GM21381 (cell line): ENCODE measurements around the gene FBXO45.
"Not testable (repeated sequence)": the region's sequence is repeated elsewhere in the genome, so short reads cannot be mapped to it uniquely, and the experiment has no call there.

Experiments used
- ATAC-seq: cut with Tn5 transposase; IDR thresholded peaks from one replicate; pipeline ENCODE4 v1.9.1; 2021; ENCODE audit warnings: mild to moderate bottlenecking, moderate library complexity; ENCODE audit not compliant: unreplicated experiment

Gene FBXO45

DNA sequence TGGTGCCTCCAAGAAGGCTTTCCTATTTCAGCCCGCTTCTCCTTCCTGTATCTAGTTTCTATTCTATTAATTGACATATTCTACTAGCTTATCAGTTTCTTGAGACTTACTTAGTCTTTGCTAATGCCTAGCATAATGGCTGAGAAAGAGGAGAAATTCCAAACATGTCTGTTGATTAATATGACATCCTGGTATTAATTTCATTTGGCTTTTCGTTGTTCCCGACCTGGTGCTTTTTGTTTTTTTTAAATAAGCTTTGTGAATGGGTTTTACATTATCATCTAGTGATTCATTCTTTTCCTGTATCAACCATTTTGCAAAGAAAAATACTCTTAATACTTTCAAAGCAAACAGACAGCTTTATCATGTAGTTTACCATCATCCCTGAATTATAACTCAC is 13.2 kb upstream of the FBXO45 start:
- no peak for ATAC-seq

DNA sequence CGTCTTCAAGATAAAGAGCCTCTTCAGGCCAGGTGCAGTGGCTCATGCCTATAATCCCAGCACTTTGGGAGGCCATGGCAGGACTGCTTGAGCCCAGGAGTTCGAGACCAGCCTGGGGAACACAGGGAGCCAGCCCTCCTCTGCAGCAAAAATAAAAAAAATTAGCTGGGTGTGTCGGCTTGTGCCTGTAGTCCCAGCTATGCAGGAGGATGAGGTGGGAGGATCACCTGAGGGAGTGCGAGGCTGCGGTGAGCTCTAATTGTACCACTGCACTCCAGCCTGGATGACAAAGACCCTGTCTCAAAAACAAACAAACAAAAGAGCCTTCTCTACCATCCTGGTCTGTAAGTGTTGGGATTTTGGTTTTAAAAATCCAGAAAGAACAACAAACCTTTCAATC is 11.2 kb upstream of the FBXO45 start:
- no peak for ATAC-seq

DNA sequence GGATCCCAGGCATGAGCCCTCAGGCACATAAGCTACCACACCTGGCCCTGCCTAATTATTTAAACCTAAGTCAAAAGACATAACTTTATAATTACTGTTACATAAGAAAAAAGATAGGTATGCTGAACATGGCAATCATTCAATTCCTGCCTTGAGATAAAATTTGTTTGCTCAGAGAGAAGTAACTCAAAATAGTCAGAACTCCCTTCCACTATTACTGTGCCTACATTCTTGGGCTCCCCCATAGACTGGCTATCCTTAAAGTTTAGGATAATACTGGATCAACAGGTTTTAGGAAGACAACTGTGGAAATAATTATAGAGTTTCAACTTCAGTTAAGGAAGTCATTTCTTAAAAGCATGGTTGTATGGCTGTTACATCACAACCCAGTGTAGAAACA is 10.0 kb upstream of the FBXO45 start:
- ATAC-seq = no peak

DNA sequence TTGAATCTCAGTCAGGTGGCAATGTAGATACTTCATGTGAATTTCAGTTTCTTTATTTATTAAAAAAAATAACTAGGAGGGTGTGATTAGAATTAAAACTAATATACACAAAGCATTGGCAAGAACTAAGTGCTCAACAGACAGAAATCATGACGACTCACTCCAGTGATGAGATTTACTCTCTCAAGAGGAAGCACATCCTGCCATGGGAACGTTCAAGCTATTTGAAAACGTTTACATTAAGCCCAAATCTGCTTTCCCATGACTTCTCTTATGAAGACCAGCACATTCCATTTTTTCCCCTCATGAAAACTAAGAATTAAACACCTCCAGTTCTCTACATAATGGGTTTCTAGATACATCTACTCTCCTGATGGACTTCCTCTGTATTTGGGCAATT is 8.6 kb upstream of the FBXO45 start:
- no peak for ATAC-seq

DNA sequence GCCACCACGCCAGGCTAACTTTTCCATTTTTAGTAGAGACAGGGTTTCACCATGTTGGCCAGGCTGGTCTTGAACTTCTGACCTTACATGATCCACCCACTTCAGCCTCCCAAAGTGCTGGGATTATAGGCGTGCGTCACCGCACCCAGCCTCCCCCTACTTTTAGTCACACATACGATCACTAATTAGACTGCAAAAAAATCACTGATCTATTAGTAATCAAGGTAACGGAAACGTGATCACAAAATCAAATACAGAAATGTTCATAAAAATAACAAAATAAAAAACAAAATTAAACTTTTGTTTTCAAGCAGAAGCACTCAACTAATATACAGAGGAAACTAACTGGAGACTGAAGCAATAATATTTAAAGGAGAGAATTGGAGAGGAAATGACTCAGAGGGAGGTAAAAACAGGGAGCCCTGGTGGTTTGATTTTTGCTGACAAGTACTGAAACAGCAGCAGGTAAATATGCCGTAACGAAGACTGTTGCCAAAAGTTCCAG is 4.7 kb upstream of the FBXO45 start:
- no peak for ATAC-seq

DNA sequence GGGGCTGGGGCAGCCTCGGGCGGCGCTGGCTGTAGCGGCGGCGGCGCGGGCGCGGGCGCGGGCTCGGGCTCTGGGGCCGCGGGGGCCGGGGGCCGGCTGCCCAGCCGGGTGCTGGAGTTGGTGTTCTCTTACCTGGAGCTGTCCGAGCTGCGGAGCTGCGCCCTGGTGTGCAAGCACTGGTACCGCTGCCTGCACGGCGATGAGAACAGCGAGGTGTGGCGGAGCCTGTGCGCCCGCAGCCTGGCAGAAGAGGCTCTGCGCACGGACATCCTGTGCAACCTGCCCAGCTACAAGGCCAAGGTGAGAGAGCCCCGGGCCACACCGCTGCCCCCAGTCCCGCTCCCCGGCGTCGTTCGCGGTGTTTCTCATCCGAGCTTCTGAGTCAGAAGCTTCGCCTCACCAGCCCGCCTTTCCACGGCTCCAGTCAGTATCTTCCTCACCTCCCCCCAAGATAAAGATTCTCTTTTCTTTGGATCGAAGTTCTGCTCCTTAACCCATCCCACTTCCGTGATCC is 600 bp downstream of the FBXO45 start:
- ATAC-seq = peak; percentile 45

DNA sequence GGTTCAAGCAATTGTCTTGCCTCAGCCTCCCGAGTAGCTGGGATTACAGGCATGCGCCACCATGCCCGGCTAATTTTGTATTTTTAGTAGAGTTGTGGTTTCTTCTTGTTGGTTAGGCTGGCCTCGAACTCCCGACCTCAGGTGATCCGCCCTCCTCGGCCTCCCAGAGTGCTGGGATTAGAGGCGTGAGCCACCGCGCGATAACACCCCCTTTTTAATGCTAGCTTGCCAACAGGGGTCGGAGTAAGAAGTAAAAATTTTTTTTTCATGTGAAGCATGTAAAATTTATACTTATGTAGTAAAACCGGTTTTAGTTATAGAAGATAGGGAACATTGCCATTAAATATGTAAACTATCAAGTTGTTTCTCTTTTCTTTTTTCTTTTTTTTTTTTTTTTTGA is 1.9 kb downstream of the FBXO45 start:
- not testable (repeated sequence) for ATAC-seq

DNA sequence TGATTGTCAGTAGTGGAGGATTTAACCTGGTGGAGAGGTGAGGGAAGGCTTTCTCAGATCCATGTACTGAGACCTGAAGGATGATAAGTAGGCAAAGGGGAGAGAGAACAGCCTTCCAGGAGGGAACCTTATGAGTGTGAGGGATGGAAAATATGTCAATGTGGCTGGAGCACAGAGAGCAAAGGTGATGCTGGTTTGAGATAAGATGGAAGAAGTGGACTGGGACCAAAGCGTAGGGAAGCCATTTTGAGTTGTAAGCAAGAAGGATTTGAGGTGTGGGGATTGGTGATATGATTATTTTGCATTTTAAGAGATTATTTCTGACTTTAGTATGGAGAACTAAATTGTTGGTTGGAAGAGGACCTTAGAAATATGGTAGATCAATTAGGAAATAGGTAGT is 3.9 kb downstream of the FBXO45 start:
- no peak for ATAC-seq

DNA sequence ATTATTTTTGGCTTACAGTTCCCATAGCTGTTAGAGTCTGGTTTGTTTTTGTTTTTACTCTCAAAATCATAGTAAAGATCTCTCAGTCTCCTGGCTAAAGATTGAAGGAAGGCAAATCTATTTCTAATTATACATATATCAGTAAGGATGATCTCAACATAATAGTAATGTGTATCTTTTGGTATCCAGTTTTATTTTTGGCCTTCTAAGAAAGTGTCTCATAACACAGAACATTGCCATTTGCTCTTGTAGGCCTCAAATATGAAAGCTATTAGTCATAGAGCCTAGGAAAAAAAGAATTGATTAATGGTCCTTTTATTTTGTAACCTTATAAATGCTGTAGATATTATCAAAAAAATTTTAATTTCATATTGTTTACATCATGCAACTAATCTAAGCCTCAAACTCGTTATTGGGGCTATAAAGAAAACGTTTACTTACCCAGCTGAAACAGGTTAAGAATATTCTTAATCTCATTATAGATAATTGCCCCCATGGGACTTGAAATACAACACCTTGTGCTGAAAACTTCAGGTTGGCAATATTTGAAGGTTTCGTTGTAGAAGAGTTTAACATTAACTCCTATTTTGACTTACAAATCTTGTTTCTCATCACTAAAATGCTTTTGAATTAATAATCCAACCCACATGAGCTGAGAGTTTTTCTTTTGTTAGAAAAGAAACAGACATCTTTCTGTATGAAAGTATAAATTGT is 16.7 kb downstream of the FBXO45 start:
- no peak for ATAC-seq

DNA sequence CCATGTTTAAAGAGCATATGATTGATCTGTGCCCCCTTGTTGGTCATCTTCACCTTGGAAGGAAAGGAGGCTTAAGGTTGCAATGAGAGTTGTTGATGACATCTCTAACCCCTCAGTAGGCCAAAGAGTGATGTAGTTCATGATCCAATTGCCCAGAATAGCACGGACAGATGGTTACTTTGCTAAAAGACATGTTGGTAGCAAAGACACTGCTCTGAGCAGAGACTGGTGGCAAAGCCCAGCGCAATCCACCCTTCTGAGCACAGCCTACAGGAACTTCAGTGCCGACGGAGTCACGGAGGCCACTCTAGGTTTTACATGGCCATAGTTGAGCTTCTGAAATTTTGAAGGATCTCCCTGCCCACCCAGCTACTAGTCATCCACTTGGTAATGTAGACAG is 21.8 kb downstream of the FBXO45 start:
- no peak for ATAC-seq

DNA sequence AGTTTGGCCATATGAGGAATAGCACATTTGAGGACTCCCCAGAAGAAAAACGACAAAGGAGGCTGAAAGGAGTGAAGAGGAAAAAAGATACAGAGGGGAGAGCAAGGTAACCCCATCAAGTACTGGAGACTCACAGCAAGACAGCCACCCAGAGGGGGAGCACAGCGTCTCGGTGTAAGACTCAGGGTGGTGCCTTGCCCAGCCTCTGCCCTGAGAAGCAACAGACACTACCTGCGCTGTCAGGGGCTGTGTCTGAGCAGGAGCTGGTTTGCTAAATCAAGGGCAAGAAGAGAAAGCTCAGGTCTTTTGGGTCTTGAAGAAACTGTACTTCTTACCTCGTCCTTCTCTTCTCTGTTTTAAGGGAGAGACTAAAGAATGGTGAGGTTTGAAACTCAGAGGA is 27.9 kb downstream of the FBXO45 start:
- ATAC-seq = no peak

DNA sequence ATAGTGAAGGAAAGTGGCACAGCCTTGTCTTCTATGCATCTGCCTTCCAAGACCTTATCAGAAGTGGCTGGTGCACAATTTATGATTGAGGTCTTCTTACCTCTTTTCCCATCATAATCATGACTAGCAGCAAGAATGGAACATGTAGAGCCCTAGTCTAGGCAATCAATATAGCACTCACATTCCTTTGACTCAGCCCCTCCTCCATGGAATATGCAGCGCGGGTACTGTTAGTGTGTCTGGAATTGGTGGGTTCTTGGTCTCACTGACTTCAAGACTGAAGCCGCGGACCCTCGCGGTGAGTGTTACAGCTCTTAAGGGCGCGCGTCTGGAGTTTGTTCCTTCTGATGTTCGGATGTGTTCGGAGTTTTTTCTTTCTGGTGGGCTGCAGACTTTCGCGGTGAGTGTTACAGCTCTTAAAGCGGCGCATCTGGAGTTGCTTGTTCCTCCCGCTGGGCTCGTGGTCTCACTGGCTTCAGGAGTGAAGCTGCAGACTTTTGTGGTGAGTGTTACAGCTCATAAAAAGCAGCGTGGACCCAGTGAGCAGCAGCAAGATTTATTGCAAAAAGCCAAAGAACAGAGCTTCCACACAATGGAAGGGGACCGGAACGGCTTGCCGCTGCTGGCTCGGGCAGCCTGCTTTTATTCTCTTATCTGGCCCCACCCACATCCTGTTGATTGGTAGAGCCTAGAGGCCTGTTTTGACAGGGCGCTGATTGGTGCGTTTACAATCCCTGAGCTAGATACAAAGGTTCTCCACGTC is 29.7 kb downstream of the FBXO45 start:
- not testable (repeated sequence) for ATAC-seq

DNA sequence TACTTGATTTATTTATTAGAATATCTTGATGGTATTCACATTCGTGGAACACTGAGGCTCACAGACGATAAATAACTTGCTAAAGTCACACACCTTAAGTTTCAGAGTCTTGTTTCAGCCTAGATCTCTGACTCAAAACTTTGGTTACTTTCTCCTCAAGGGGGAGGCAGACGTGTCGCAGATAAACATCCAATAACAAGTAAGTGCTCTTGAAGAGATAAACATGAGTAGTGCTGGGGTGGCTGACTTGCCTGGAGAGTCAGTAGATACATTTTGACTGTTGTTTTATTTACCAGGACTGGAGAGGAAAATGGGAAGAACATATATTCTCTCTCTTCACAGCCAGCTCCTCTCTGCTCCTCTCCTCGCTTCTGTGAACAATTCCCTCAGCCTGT is 31.3 kb downstream of the FBXO45 start:
- no peak for ATAC-seq

DNA sequence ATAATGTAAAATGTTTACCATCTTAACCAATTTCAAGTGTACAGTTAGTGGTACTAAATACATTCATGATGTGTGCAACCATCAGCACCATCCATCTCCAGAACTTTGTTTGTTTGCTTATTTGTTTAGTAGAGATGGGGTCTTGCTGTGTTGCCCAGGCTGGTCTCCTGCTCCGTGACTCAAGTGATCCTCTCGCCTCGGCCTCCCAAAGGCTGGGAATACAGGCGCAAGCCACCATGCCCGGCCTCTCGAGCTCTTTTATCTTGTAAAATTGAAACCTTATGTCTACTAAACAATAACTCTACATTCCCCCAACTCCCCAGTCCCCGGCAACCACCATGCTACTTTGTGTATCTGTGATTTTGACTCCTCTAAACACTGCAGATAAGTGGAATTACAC is 31.9 kb downstream of the FBXO45 start:
- no peak for ATAC-seq

DNA sequence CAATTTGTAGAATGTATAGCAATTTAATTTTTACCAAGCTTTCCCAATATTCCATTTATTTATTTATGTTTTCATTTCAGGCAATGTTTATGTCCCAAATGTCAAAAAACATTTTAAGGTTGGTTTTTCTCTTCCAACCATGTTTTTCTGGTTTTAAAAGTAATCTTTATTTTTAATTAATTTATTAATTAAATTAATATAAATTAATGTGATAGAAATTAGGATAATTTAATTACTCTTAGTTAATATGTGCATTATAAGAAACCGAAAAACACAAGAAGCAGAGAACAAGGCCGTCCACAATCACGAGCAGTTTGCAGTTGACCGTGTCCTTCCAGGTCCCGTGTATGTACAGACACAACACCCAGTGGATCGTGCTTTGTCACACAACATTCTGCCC is 34.2 kb downstream of the FBXO45 start:
- ATAC-seq = no peak

DNA sequence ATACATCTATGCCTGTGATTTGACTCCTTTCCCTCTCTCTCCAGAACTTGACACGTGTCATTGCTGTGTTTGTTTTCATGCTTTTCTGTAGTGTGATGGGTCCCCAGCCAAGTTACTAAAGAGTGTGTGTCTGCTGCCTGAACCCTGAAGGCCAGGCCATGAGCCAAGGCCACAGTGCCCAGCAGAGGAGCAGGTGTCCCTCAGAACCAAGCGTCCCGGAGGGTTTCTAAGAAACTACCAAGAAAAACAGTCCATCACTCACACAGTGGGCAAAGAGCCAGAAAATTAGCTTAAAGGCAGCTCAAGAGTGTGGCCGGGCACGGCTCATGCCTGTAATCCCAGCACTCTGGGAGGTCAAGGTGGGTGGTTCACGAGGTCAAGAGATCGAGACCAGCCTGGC is 35.2 kb downstream of the FBXO45 start:
- ATAC-seq = no peak

DNA sequence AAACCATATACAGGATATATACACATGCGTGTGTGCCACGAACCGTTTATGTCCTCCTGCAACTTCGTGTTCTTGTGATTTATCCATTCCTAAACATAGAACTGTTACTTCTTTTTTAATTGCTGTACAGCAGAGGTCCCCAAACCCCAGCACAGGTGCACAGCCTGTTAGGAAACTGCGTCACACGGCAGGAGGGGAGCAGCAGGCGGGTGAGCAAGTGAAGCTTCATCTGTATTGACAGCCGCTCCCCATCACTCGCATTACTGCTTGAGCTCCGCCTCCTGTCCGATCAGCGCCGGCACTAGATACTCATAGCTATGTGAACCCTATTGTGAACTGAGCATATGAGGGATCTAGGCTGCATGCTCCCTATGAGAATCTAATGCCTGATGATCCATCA is 36.1 kb downstream of the FBXO45 start:
- ATAC-seq = no peak

DNA sequence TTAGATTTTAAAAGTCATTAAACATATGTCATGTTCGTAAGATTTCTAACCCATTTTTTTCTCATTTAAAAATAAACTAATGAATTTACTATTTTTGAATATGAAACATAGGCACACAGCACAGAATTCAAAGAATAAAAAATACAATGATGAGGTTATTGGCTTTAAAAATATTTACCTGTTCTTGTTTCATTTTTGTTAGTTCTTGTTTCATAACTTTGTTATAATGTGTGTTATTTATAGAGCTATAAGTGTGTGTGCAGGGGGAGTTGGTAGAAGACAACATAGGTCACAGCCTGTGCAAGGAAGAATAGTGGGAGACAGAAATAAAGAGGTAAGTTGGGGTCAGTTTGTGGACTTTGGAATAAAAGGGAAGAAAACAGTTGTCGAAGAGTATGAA is 40.2 kb downstream of the FBXO45 start:
- ATAC-seq = no peak

DNA sequence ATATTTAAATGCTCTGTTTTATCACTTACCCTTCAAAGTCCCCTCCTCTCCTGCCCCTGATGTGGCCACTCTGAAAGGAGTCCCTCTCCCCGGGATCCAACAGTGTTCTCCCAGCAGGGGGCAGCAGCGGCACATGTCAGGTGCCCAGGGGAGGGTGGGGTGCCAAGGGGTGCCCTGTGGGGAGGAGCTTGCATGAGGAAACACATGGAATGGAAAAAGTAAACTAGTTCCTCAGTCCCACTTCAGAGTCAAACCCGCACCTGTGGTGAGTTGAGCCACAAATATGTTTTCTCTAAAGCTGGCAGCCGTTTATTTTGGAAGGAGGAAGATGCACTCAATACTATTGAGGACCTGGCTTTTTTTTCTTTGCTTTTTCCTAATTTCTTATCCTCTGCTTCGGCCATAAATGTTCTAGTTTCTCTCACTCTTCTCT is 40.9 kb downstream of the FBXO45 start:
- ATAC-seq = peak; percentile 82

DNA sequence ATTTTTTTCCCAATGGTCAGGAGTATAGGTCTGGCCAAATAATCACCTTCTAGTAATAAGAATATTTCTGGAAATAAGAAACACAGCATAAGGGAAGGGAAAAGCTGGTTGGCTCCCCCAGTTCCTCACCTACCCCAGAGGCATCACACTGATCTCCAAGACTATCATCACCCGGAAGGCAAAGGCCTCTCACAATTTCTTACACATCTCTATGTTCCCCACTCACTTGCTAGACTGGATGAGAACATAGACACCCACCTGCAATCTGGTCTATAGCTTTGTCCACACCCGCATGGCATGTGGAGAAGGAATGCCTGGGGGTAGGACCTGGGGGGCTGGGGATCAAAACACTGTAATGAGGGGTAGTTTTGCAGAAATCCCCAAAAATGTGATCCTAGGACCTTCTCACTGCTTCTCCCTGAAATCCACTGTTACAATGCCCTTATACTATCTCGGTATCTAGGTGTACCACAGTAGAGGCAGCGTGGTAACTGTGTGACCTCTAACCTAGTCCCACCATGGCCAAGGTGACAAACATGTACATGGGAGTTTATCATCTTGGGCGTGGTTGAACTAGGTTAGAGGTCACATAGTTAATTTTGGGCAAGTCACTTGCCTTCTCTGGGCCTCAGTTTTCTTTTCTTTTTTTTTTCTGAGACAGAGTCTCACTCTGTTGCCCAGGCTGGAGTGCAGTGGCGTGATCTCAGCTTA is 41.5 kb downstream of the FBXO45 start:
- no peak for ATAC-seq

DNA sequence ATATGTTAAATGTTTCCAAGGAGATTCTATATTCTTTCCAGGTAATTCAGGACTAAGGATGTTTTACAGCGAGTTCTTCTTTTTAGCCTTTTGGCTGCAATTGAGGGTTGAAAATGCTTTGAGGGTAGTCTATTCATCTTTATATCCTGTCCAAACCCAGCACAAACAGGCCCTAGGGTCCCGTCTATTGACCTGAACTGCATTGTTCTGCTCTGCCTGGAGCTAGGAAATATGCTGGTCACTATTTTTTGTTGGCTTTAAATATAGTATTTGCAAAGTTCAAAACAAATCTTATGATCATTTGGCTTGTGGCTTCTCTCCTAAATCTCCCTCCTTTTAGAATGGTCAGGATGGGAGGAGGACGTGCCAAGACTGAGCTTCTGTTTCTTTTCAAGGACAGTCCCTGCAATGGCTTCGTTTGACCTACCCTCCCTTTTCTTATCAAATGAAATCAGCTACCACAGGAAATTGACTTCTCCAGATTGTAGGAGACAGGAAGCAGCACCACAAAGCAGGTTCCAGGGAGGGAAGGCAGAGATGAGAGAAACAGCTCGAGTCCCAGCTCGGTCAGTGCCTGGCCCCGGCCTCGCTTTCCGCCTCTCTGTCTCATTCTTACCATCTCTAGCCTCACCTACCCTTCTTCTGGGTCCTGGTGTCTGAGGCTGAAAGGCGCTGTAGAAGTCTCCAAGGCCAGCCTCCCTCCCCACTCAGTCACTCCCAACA is 43.5 kb downstream of the FBXO45 start:
- no peak for ATAC-seq
